ENCODE data around the gene ACSL6. TPM values are rescaled to one million over a fixed set of nuclear protein-coding genes. Genes with fewer than 3 reads are reported as not detected.

ACSL6 gene
- total RNA-seq, 1 donor from 2014 or later = 48.1 TPM

DNA sequence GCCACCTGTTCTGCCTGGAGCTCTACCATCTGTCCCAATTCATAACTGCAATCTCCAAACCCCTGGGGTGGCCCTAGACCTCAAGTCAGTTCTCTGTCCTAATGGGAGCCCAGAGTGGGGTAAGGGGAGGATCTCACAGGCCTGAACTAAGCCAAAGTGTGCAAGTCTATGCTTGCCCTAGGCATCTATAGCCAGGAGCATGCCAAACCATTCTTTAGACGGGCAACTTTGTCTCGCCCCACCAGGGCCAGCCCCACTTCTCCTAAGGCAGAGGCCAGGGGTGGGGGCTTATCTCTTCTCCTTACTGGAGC, 3.3 kb downstream of the ACSL6 start:
- Mint-ChIP-seq H3K9me3 (no peaks in the 10 kb centered on the region), H3K27me3 (ENCODE audit: insufficient read depth) (peaks cover 43% of the 10 kb centered on the region), H3K4me3 (no peak overlapping the region), H3K4me1 (ENCODE audit: low read depth) (peaks cover 42% of the 10 kb centered on the region), H3K27ac (no peak overlapping the region), H3K36me3 (ENCODE audit: low read depth) (peaks cover 5% of the 10 kb centered on the region)
- intact Hi-C loops (cut with micrococcal nuclease) = loop anchor here (1.0 to 5.0 kb wide), 7 partner anchors 55 to 586 kb away; partner anchors contain the start of genes FNIP1 and RAPGEF6
- no peak for DNase-seq (ENCODE audit: low spot score)

GRCh38 chr5:132007399-132008162, 3.9 kb downstream of the ACSL6 start:
- DNase-seq (ENCODE audit: low spot score) = peak; percentile 67
- intact Hi-C loops (cut with micrococcal nuclease) = loop anchor here (1.0 to 5.0 kb wide), 8 partner anchors 56 to 585 kb away; partner anchors contain the start of genes FNIP1 and RAPGEF6
- H3K27me3 Mint-ChIP-seq (ENCODE audit: insufficient read depth) = peaks cover 41% of the 10 kb centered on the region
- no peaks in the 10 kb centered on the region for H3K9me3 Mint-ChIP-seq
- H3K36me3 Mint-ChIP-seq (ENCODE audit: low read depth) = peaks cover 4% of the 10 kb centered on the region
- H3K27ac Mint-ChIP-seq = peak overlapping the region; percentile 35
- H3K4me1 Mint-ChIP-seq (ENCODE audit: low read depth) = peaks cover 44% of the 10 kb centered on the region
- H3K4me3 Mint-ChIP-seq = peak overlapping the region; percentile 7

DNA sequence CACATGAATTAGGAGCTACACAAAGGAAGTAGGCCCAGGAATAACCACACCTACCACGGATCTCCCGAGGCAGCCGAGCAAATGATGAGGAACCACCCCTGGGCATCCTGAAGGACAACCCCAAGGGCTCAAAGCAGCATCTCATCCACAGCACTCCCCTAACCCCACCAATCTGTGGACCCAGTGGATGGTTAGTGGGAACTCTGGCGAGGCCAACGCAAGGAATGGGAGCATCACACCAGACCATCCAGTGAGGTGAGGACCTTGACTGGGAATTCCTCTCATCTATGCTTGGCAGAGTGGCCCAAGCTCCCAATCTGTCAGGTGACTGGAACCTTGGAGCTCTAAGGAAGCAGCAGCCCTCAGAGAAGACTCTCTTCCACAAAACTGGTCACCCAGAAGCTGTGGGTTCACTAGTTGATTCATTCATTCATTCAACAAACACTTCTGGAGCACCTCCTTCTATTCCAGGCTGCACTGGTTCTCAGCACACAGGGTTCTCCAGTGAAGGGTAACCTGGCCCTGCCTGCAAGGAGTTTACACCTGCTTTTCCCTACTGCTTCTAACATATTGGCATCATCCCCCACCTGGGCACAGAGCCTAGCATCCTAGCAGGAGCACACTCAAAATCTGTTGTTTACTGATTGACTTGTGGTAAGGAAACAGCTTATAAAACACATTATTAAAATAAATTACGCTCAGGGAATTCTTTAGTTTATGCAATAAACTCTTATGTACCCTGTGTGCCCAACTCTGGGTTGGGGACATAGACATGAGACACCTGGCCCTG, 4.9 kb downstream of the ACSL6 start:
- DNase-seq (ENCODE audit: low spot score) = no peak
- peaks cover 4% of the 10 kb centered on the region for H3K36me3 Mint-ChIP-seq (ENCODE audit: low read depth)
- H3K27me3 Mint-ChIP-seq (ENCODE audit: insufficient read depth) = peaks cover 34% of the 10 kb centered on the region
- H3K27ac Mint-ChIP-seq = no peak overlapping the region
- H3K4me1 Mint-ChIP-seq (ENCODE audit: low read depth) = peaks cover 47% of the 10 kb centered on the region
- no peaks in the 10 kb centered on the region for H3K9me3 Mint-ChIP-seq
- intact Hi-C loops (cut with micrococcal nuclease) = loop anchor here (2.0 to 5.0 kb wide), 3 partner anchors 260 to 584 kb away; no protein-coding TSS in a partner anchor
- no peak overlapping the region for H3K4me3 Mint-ChIP-seq

GRCh38 chr5:132005591-132005990, 5.9 kb downstream of the ACSL6 start:
- peaks cover 50% of the 10 kb centered on the region for H3K4me1 Mint-ChIP-seq (ENCODE audit: low read depth)
- no peak overlapping the region for H3K4me3 Mint-ChIP-seq
- intact Hi-C loops (cut with micrococcal nuclease) = loop anchor here (5.0 kb wide), 2 partner anchors 473 to 583 kb away; no protein-coding TSS in a partner anchor
- peaks cover 1% of the 10 kb centered on the region for H3K36me3 Mint-ChIP-seq (ENCODE audit: low read depth)
- DNase-seq (ENCODE audit: low spot score) = no peak
- H3K27me3 Mint-ChIP-seq (ENCODE audit: insufficient read depth) = peaks cover 27% of the 10 kb centered on the region
- no peaks in the 10 kb centered on the region for H3K9me3 Mint-ChIP-seq
- no peak overlapping the region for H3K27ac Mint-ChIP-seq

DNA sequence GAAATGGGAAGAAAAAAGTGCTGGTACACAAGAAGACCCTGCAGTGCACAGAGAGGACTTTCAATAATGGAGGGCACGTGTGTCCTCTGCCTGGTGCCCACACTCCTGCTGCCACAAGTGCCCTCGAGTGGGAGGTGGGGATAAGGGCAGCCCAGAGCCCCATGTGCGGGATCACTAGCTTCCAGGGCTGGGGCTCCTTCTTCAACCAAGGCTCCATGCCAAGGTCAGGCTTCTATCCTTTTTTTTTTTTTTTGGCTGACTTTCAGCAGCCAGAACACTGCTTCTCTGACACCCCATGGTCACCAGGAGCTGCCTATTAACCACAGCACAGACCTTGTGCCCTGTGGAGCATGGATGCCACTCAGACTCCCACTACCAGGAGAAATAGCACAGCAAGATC, 7.5 kb downstream of the ACSL6 start:
- no peak overlapping the region for H3K27ac Mint-ChIP-seq
- H3K4me1 Mint-ChIP-seq (ENCODE audit: low read depth) = peaks cover 50% of the 10 kb centered on the region
- H3K9me3 Mint-ChIP-seq = no peaks in the 10 kb centered on the region
- peaks cover 11% of the 10 kb centered on the region for H3K27me3 Mint-ChIP-seq (ENCODE audit: insufficient read depth)
- no peaks in the 10 kb centered on the region for H3K36me3 Mint-ChIP-seq (ENCODE audit: low read depth)
- no peak for DNase-seq (ENCODE audit: low spot score)
- intact Hi-C loops (cut with micrococcal nuclease) = no loop called here
- H3K4me3 Mint-ChIP-seq = no peak overlapping the region

DNA sequence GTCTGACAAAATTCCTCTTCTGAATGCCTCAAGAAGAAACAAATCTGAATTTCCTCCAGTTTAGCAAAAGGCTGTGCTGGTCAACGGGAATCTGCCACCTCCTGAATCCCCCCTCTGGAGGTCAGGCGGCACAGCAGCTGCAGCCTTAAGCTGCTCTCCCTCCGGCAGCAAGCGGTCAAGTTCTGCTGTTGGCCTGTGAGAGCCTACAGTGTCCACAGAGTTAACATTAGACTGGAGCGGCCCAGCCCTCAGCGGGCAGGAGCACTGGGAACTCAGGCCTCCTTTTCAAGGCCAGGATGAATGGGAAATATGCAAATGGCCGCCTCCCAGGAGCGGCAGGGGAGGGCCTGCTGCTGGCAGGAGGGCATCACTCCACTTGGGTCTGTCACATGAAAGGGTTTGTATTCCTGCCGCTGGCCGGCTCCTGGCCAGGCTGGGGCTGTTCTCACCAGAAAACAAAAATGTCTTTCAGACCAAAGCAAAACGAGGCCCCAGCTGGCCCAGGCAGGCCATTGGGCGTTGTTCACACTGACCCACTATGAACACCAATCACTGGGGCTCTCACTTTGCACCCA, 8.2 kb downstream of the ACSL6 start:
- Mint-ChIP-seq H3K27me3 (ENCODE audit: insufficient read depth) (peaks cover 8% of the 10 kb centered on the region), H3K27ac (no peak overlapping the region), H3K4me3 (no peak overlapping the region), H3K4me1 (ENCODE audit: low read depth) (peaks cover 50% of the 10 kb centered on the region), H3K9me3 (no peaks in the 10 kb centered on the region), H3K36me3 (ENCODE audit: low read depth) (peaks cover 4% of the 10 kb centered on the region)
- no peak for DNase-seq (ENCODE audit: low spot score)
- intact Hi-C loops (cut with micrococcal nuclease) = no loop called here

DNA sequence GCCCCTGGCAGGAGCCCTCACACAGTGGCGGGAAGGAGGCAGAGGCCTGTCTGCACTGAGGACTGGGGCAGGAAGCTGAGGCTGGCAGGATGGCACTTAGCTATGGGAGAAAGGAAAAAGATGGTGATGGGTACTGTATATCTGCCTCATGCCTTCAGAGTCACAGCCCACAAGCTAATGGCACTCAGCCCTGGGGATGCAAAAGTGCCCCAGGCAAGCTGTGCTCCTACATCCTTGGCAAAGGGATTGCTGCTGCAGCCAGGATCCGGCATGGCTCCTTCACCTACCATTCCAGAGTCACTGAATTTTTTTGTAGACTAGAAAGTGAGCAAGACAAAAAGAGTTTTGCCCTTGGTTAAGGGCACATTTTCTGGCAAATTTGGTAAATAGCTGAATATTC, 8.7 kb downstream of the ACSL6 start:
- Mint-ChIP-seq H3K36me3 (ENCODE audit: low read depth) (peaks cover 4% of the 10 kb centered on the region), H3K4me1 (ENCODE audit: low read depth) (peaks cover 46% of the 10 kb centered on the region), H3K9me3 (no peaks in the 10 kb centered on the region), H3K27ac (peak overlapping the region; percentile 1), H3K4me3 (no peak overlapping the region), H3K27me3 (ENCODE audit: insufficient read depth) (peaks cover 5% of the 10 kb centered on the region)
- DNase-seq (ENCODE audit: low spot score) = no peak
- intact Hi-C loops (cut with micrococcal nuclease) = no loop called here

DNA sequence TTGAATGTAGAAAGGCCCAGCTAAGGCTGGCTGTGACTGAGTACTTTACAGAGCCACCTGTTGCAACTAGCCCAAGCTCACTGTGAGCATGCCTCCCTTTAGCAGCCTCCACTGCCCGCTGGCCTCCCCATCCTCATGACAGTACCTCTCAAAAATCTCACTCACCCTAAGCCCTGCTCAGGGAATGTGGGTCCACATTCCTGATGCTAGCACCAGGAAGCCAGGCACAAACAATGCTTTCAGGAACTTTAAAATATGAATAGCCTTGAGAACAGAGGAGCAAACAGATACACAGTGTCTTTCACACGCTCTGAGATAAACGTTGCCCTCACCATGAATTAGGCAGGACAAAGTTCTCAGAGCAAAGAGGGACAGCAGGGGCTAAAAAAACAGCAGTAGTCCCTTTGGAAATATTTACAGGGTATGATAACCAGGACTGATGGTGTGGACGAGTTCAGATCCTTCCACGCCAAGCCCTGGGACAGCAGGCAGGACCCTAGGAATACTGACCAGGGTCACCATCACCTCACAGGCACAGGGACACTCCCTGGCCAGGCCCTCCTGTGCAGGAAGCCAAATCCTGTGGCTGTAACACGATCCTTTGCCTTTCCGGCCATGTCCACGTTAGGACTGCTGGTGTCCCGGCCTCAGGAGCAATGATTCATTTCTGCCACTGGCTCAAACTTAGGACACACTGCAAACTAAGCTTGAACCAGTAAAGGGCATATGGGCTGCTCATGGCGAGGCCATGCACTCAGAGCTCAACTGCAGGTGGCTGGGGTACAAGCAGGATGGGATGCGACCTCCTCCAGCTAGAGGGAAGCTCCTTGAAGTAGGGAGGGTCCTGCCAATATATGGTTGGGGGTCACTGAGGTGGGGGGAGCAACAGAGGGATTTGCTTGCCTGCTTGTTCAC, 9.6 kb downstream of the ACSL6 start:
- H3K36me3 Mint-ChIP-seq (ENCODE audit: low read depth) = peaks cover 4% of the 10 kb centered on the region
- H3K27me3 Mint-ChIP-seq (ENCODE audit: insufficient read depth) = peaks cover 5% of the 10 kb centered on the region
- DNase-seq (ENCODE audit: low spot score) = no peak
- H3K9me3 Mint-ChIP-seq = no peaks in the 10 kb centered on the region
- intact Hi-C loops (cut with micrococcal nuclease) = no loop called here
- no peak overlapping the region for H3K27ac Mint-ChIP-seq
- peaks cover 46% of the 10 kb centered on the region for H3K4me1 Mint-ChIP-seq (ENCODE audit: low read depth)
- no peak overlapping the region for H3K4me3 Mint-ChIP-seq

- Mint-ChIP-seq H3K4me3 (peak overlapping the region; percentile 23), H3K27ac (peak overlapping the region; percentile 49), H3K36me3 (ENCODE audit: low read depth) (peaks cover 4% of the 10 kb centered on the region), H3K9me3 (no peaks in the 10 kb centered on the region), H3K4me1 (ENCODE audit: low read depth) (peaks cover 55% of the 10 kb centered on the region), H3K27me3 (ENCODE audit: insufficient read depth) (peaks cover 5% of the 10 kb centered on the region)
- DNase-seq (ENCODE audit: low spot score) = peak; percentile 61
- intact Hi-C loops (cut with micrococcal nuclease) = no loop called here
These were observed 10.6 kb downstream of the ACSL6 start for GRCh38 chr5:132000677-132001453.

DNA sequence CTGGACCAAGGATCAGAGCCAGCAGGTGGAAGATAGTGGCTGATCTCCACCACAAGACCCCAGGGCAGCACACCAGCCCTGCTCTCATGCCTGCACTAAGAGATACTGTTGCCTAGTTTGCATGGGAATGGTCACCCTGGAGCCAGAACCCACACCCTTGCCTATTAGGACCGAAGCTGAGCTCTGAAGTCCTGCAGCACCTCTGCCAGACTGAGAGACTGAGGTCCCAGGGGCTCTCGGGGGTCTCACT, 11.3 kb downstream of the ACSL6 start:
- H3K36me3 Mint-ChIP-seq (ENCODE audit: low read depth) = peaks cover 4% of the 10 kb centered on the region
- H3K4me1 Mint-ChIP-seq (ENCODE audit: low read depth) = peaks cover 59% of the 10 kb centered on the region
- intact Hi-C loops (cut with micrococcal nuclease) = no loop called here

DNA sequence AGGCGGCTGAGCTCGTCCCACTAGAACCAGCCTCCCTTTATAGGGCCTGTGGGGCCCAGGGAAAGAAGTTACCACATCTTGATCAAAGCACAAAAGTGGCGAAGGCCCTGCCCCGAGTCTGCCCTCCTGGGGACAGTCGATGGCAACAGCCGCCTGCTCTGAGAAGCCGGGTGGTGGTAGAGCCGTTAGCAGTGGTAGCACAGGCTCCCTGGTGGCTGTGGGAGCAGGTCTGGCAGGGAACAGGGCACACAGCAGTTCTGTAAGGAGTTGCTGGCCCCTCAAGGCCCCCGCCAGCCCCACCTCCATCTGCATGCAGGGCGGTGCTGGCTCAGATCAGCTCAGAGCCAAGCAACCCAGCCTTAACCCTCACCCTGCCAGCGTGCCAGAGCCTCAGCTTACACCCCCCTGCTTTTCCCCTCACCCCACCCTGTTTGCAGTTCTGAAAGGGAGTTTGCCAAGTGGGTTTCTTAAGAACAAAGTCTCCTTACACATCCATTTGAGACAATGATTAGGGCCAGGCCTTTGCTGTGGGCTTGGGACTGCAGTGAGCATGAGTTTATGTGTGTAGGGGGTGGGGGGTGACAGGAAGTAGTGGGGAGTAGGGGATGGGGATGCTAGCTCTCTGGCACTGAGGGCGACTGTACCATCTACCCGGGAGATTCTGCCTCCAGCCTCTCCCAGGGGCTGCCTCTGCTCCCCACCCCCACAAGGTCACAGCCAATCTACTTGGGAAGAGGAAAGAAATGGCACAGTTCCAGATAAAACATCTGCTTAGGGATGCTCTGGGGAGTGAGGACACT, 11.8 kb downstream of the ACSL6 start:
- no peak for DNase-seq (ENCODE audit: low spot score)
- H3K27me3 Mint-ChIP-seq (ENCODE audit: insufficient read depth) = peaks cover 5% of the 10 kb centered on the region
- H3K9me3 Mint-ChIP-seq = no peaks in the 10 kb centered on the region
- H3K36me3 Mint-ChIP-seq (ENCODE audit: low read depth) = peaks cover 4% of the 10 kb centered on the region
- H3K27ac Mint-ChIP-seq = no peak overlapping the region
- H3K4me1 Mint-ChIP-seq (ENCODE audit: low read depth) = peaks cover 59% of the 10 kb centered on the region
- intact Hi-C loops (cut with micrococcal nuclease) = no loop called here
- H3K4me3 Mint-ChIP-seq = no peak overlapping the region

More for the DNA sequence above, 11.3 kb downstream of the ACSL6 start:
- H3K27ac Mint-ChIP-seq = no peak overlapping the region
- no peak for DNase-seq (ENCODE audit: low spot score)
- H3K9me3 Mint-ChIP-seq = no peaks in the 10 kb centered on the region
- H3K4me3 Mint-ChIP-seq = no peak overlapping the region
- peaks cover 5% of the 10 kb centered on the region for H3K27me3 Mint-ChIP-seq (ENCODE audit: insufficient read depth)
